ENCODE data around the gene PSMC5. TPM values are rescaled to one million over a fixed set of nuclear protein-coding genes. Genes with fewer than 3 reads are reported as not detected.

The PSMC5 gene
- total RNA-seq, 1 experiment from 2014 or later: 183 TPM

DNA sequence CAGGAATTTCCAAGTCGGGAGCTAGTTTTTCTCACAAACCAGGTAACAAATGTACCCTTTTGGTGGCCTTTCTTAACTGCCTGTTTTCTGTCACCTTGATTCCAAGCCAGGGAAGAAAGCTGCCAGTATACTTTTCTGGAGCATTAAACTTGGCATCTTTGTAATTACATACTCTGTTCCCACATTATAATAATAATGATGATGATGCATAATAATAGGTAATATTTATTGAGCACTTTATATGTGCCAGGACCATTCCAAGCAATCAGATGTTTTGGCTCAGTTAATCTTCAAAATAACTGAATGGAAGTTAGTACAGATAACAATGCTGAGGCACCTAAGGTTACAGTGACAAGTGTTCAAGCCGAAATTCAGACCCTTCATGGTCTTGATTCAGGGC is 11.1 kb upstream of the PSMC5 start:
- H3K4me1 Mint-ChIP-seq: no peaks in the 10 kb centered on the region
- Histone ChIP-seq H4K91ac (ENCODE audit: insufficient read length, low read depth, low read length) (no peak overlapping the region), H2BK5ac (ENCODE audit: insufficient read length, low read length) (no peak overlapping the region), H2BK20ac (ENCODE audit: low read depth, low read length, poor library complexity, severe bottlenecking) (no peak overlapping the region), H3K27ac (ENCODE audit: insufficient read length, low read depth, low read length) (no peak overlapping the region), H3K14ac (ENCODE audit: insufficient read depth, low read length) (no peak overlapping the region), H3K79me1 (ENCODE audit: insufficient read depth, low read depth, low read length, poor library complexity, severe bottlenecking) (no peaks in the 10 kb centered on the region), H4K5ac (ENCODE audit: insufficient read length, low read depth, low read length) (no peak overlapping the region), H3K79me2 (ENCODE audit: insufficient read depth, low read length) (no peaks in the 10 kb centered on the region), H3K18ac (ENCODE audit: insufficient read length, low read depth, low read length) (no peak overlapping the region), H3K4ac (ENCODE audit: low read depth, low read length) (no peak overlapping the region), H2BK15ac (ENCODE audit: low read depth, low read length) (no peak overlapping the region), H3K27me3 (ENCODE audit: insufficient read depth, low read length) (no peaks in the 10 kb centered on the region), H3T11ph (ENCODE audit: low read length) (no peak overlapping the region), H4K8ac (replicated peaks; ENCODE audit: insufficient read length, low read depth, low read length) (no peak overlapping the region), H2BK120ac (ENCODE audit: low read depth, low read length, poor library complexity, severe bottlenecking) (no peak overlapping the region), H3K4me1 (ENCODE audit: insufficient read depth, low read length) (no peaks in the 10 kb centered on the region), H3K9ac (ENCODE audit: extremely low read depth, insufficient read length, low read length) (no peak overlapping the region), H3K23ac (ENCODE audit: insufficient read length, low read depth, low read length) (no peak overlapping the region), H4K20me1 (ENCODE audit: control insufficient read depth, insufficient read depth, insufficient read length) (no peaks in the 10 kb centered on the region), H3K4me2 (ENCODE audit: insufficient read depth, insufficient read length, low read length) (no peak overlapping the region), H2BK12ac (ENCODE audit: insufficient read length, low read depth, low read length) (no peak overlapping the region), H2AK5ac (ENCODE audit: insufficient read length, low read length) (no peak overlapping the region), H3K56ac (ENCODE audit: insufficient read length, low read depth, low read length) (no peak overlapping the region), H3K23me2 (ENCODE audit: insufficient read length, low read depth, low read length, poor library complexity, severe bottlenecking) (no peaks in the 10 kb centered on the region), H3K9me3 (ENCODE audit: control insufficient read depth, low read depth, low read length) (no peaks in the 10 kb centered on the region), H2AFZ (ENCODE audit: low read length) (no peak overlapping the region)
- H3K36me3 Mint-ChIP-seq (ENCODE audit: insufficient read depth in 1 of 3, low read depth in 3 of 3): peaks cover 50 to 100% (median 97%) of the 10 kb centered on the region in 3 experiments; a peak in 6 of 7 replicates
- no peaks in the 10 kb centered on the region for H3K9me3 Mint-ChIP-seq
- no peak overlapping the region for H3K4me3 Mint-ChIP-seq
- no peak for DNase-seq
- H3K27me3 Mint-ChIP-seq (ENCODE audit: low read depth): no peaks in the 10 kb centered on the region; the same call in 1 of the 2 replicates
- no CpG with 5 or more reads among the region's 2 CpGs for WGBS (ENCODE audit: extremely low coverage, insufficient read length, low lambda C conversion rate)
- H3K27ac Mint-ChIP-seq: no peak overlapping the region
- TF ChIP-seq, protein P1, sequence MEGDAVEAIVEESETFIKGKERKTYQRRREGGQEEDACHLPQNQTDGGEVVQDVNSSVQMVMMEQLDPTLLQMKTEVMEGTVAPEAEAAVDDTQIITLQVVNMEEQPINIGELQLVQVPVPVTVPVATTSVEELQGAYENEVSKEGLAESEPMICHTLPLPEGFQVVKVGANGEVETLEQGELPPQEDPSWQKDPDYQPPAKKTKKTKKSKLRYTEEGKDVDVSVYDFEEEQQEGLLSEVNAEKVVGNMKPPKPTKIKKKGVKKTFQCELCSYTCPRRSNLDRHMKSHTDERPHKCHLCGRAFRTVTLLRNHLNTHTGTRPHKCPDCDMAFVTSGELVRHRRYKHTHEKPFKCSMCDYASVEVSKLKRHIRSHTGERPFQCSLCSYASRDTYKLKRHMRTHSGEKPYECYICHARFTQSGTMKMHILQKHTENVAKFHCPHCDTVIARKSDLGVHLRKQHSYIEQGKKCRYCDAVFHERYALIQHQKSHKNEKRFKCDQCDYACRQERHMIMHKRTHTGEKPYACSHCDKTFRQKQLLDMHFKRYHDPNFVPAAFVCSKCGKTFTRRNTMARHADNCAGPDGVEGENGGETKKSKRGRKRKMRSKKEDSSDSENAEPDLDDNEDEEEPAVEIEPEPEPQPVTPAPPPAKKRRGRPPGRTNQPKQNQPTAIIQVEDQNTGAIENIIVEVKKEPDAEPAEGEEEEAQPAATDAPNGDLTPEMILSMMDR (conservative IDR thresholded peaks at IDR 0.05): no peak

Data from H9 (cell line).